HCT116 (cell line): Measurements from ENCODE around the gene ICOS. TPM values are rescaled to one million over a fixed set of nuclear protein-coding genes. Genes with fewer than 3 reads are reported as not detected.

Experiments
- ATAC-seq: fragments of 200-7000 bp; cut with Tn5 transposase; 2 replicates; pipeline ENCODE4 v1.9.1; 2020; ENCODE audit warnings: mild to moderate bottlenecking, moderate library complexity
- BruUV-seq: library from RNA; stranded (reverse); fragments of 400-500 nt; replicated peaks from 2 replicates; lab custom pipeline; 2021; lab: Mats Ljungman, UMichigan
- CTCF ChIA-PET: fragments of 300-600 bp; sonication (Branson Sonifier 250); formaldehyde crosslinking; loops from one replicate; lab custom pipeline; 2021; ENCODE audit warnings: antibody characterized with exemption; lab: Charles Lee
- POLR2A ChIA-PET: fragments of 300-600, 350-600 bp; sonication (Branson Sonifier 250); formaldehyde crosslinking; loops from one replicate; lab custom pipeline; 2021; ENCODE audit warnings: antibody characterized with exemption; lab: Charles Lee
- RAD21 ChIA-PET, 2 experiments: fragments of 300-600 bp; sonication (Branson Sonifier 250); formaldehyde crosslinking; loops; one replicate each; lab custom pipeline; 2023; ENCODE audit warnings: low total read pairs in 2 of 2; ENCODE audit not compliant: uncharacterized antibody in 2 of 2, unreplicated experiment in 2 of 2, low non-redundant PET in 1 of 2; lab: Charles Lee
- DNase-seq: peaks from one replicate; pipeline ENCODE4 v3.0.0-alpha.2; 2010; ENCODE audit warnings: low read depth, low spot score
- H2AFZ ChIP-seq: fragments of 200-600 bp; shearing (Covaris generic), sonication (generic); 2 replicates; pipeline ENCODE4 v1.6.1; 2017; ENCODE audit warnings: low read depth, mixed run types, mixed read lengths, antibody characterized with exemption, low read length; ENCODE audit not compliant: poor library complexity, severe bottlenecking
- H3K27ac ChIP-seq: 2 replicates; pipeline ENCODE4 v1.5.1; 2012; ENCODE audit warnings: low read depth, low read length
- H3K27me3 ChIP-seq: fragments of 200-600 bp; sonication (generic); 2 replicates; pipeline ENCODE4 v1.6.1; 2016; ENCODE audit warnings: mixed run types, low read length, mixed read lengths; ENCODE audit not compliant: insufficient read depth
- H3K36me3 ChIP-seq, 2 experiments: fragments of 200-500 bp in 1 of 2; fragments of 200-600 bp in 1 of 2; sonication (Bioruptor generic) in 1 of 2; sonication (generic) in 1 of 2; 2 replicates each; pipeline versions ENCODE4 v1.5.1 to v1.6.1; 2014 to 2016; ENCODE audit warnings: low read length in 2 of 2, inconsistent platforms in 1 of 2, mixed read lengths in 1 of 2, mixed run types in 1 of 2; ENCODE audit not compliant: insufficient read depth in 2 of 2, control insufficient read depth in 1 of 2
- H3K4me1 ChIP-seq, 2 experiments: fragments of 200-600 bp in 1 of 2; sonication (generic) in 1 of 2; 2 replicates each; pipeline versions ENCODE4 v1.5.1 to v1.6.1; 2012 to 2017; ENCODE audit warnings: low read length in 2 of 2, inconsistent platforms in 1 of 2, mild to moderate bottlenecking in 1 of 2, mixed read lengths in 1 of 2, mixed run types in 1 of 2, moderate library complexity in 1 of 2; ENCODE audit not compliant: insufficient read depth in 2 of 2, control insufficient read depth in 1 of 2
- H3K4me2 ChIP-seq: fragments of 200-600 bp; sonication (generic); 2 replicates; pipeline ENCODE4 v1.6.1; 2017; ENCODE audit warnings: mixed run types, low read length, mixed read lengths
- H3K4me3 ChIP-seq, 2 experiments: fragments of 200-600 bp in 1 of 2; sonication (generic) in 1 of 2; replicated peaks in 1 of 2; 2 replicates each; pipeline ENCODE4 v1.5.1; 2011 to 2016; ENCODE audit warnings: low read length in 2 of 2, control low read depth in 1 of 2, low read depth in 1 of 2, mild to moderate bottlenecking in 1 of 2, mixed read lengths in 1 of 2, mixed run types in 1 of 2
- H3K79me2 ChIP-seq: fragments of 200-600 bp; sonication (generic); 2 replicates; pipeline ENCODE4 v1.6.1; 2017; ENCODE audit warnings: mild to moderate bottlenecking, mixed run types, low read length, moderate library complexity, mixed read lengths; ENCODE audit not compliant: insufficient read depth
- H3K9ac ChIP-seq: fragments of 200-600 bp; sonication (generic); 2 replicates; pipeline ENCODE4 v1.6.1; 2016; ENCODE audit warnings: low read length, mixed read lengths
- H3K9me2 ChIP-seq: fragments of 200-600 bp; sonication (generic), shearing (Covaris generic); 2 replicates; pipeline ENCODE4 v1.6.1; 2017; ENCODE audit warnings: mixed run types, mild to moderate bottlenecking, moderate library complexity; ENCODE audit not compliant: insufficient read depth
- H3K9me3 ChIP-seq, 2 experiments: fragments of 200-500 bp in 1 of 2; fragments of 200-600 bp in 1 of 2; sonication (Bioruptor generic) in 1 of 2; sonication (generic) in 1 of 2; 2 replicates each; pipeline ENCODE4 v1.6.1; 2014 to 2017; ENCODE audit warnings: low read length in 2 of 2, mixed read lengths in 2 of 2, inconsistent platforms in 1 of 2, low read depth in 1 of 2, mild to moderate bottlenecking in 1 of 2, mixed run types in 1 of 2, moderate library complexity in 1 of 2; ENCODE audit not compliant: control insufficient read depth in 1 of 2, insufficient read depth in 1 of 2
- H4K20me1 ChIP-seq: fragments of 200-600 bp; sonication (generic), shearing (Covaris generic); 2 replicates; pipeline ENCODE4 v1.6.1; 2017; ENCODE audit warnings: mixed run types, mild to moderate bottlenecking, moderate library complexity; ENCODE audit not compliant: insufficient read depth
- MAX ChIP-seq: IDR thresholded peaks from 2 replicates; pipeline ENCODE4 v1.6.1; 2012
- POLR2A ChIP-seq: IDR thresholded peaks from 2 replicates; pipeline ENCODE4 v1.7.0; 2011; ENCODE audit warnings: borderline replicate concordance; ENCODE audit not compliant: insufficient read depth, insufficient read length; ENCODE audit errors: extremely low read depth
- RAD21 ChIP-seq: IDR thresholded peaks from 2 replicates; pipeline ENCODE4 v1.6.1; 2012; ENCODE audit warnings: low read depth, mild to moderate bottlenecking
- REST ChIP-seq: IDR thresholded peaks from 2 replicates; pipeline ENCODE4 v1.6.1; 2012; ENCODE audit warnings: low read depth
- ZNF274 ChIP-seq: fragments of 200-500 bp; sonication (Bioruptor generic); IDR thresholded peaks from 2 replicates; pipeline ENCODE4 v1.6.1; 2014; ENCODE audit warnings: mild to moderate bottlenecking, low read depth, low read length, inconsistent platforms
- intact Hi-C: fragments of 100-400 bp; cut with micrococcal nuclease; formaldehyde crosslinking; loops from 2 replicates; pipeline ENCODE4 v1.10.0; 2022
- total RNA-seq: library from RNA; stranded (reverse); gene quantifications from one replicate; pipeline ENCODE4 v1.2.1, GENCODE V29; 2021; ENCODE audit not compliant: unreplicated experiment

ICOS gene
- total RNA-seq, 1 experiment from 2014 or later = not detected

- no peak for ATAC-seq
- no peaks in the 10 kb centered on the region for H3K27me3 ChIP-seq
- no peaks in the 10 kb centered on the region for H4K20me1 ChIP-seq
- no peak overlapping the region for H3K4me3 ChIP-seq
- ChIA-PET CTCF (no interaction called here), POLR2A (no interaction called here), RAD21 (no interaction called here)
- H3K4me1 ChIP-seq = no peaks in the 10 kb centered on the region
- H3K9me3 ChIP-seq = no peaks in the 10 kb centered on the region
- H3K79me2 ChIP-seq = no peaks in the 10 kb centered on the region
- no peak overlapping the region for H3K27ac ChIP-seq
- no peaks in the 10 kb centered on the region for H3K9me2 ChIP-seq
- BruUV-seq = no TSS peak
- intact Hi-C loops = no loop called here
- DNase-seq = no peak
- no peak overlapping the region for H2AFZ ChIP-seq
- H3K36me3 ChIP-seq = no peaks in the 10 kb centered on the region
- no peak overlapping the region for H3K4me2 ChIP-seq
- no peak overlapping the region for H3K9ac ChIP-seq
- TF ChIP-seq MAX (no peak), REST (no peak), ZNF274 (no peak)
Measured at GRCh38 chr2:203988500-203989260, 52.1 kb downstream of the ICOS start.

GRCh38 chr2:203989521-203989920, 53.0 kb downstream of the ICOS start:
- Histone ChIP-seq H3K9me3 (no peaks in the 10 kb centered on the region), H4K20me1 (no peaks in the 10 kb centered on the region), H3K79me2 (no peaks in the 10 kb centered on the region), H3K4me3 (no peak overlapping the region), H3K36me3 (no peaks in the 10 kb centered on the region), H3K9ac (no peak overlapping the region), H3K4me2 (no peak overlapping the region), H3K9me2 (no peaks in the 10 kb centered on the region), H3K27ac (no peak overlapping the region), H3K4me1 (no peaks in the 10 kb centered on the region), H2AFZ (no peak overlapping the region), H3K27me3 (no peaks in the 10 kb centered on the region)
- TF ChIP-seq RAD21 (no peak), ZNF274 (no peak), POLR2A (no peak)
- DNase-seq (no peak), ATAC-seq (no peak)
- no TSS peak for BruUV-seq
- ChIA-PET CTCF (no interaction called here), POLR2A (no interaction called here), RAD21 (no interaction called here)
- intact Hi-C loops = no loop called here
